GM12874 (cell line): ENCODE results near the gene GLP2R.

Source experiments
- TF ChIP-seq, protein P1 (sequence below): IDR thresholded peaks from 2 replicates; pipeline ENCODE4 v1.5.1; 2011; ENCODE audit warnings: low read depth, mild to moderate bottlenecking, control low read depth, low read length, moderate library complexity; ENCODE audit not compliant: insufficient read depth

The GLP2R gene

DNA sequence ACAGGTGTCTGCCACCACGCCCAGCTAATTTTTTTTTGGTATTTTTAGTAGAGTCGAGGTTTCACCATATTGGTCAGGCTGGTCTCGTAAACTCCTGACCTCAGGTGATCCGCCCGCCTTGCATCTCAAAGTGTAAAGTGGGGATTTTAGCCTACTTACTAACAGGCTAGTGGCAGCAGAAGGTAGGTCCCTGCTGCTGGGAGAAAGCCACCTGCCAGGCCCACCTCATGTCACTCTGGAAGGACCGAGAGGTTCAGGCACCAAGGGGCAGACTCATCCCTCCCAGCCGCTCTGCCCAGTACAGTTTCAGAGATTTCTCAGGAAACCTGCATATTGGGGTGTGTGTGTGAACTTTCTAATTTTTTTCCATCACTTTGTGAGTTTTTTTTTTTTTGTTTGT lies 81.4 kb downstream of the GLP2R start:
- TF ChIP-seq, protein P1, sequence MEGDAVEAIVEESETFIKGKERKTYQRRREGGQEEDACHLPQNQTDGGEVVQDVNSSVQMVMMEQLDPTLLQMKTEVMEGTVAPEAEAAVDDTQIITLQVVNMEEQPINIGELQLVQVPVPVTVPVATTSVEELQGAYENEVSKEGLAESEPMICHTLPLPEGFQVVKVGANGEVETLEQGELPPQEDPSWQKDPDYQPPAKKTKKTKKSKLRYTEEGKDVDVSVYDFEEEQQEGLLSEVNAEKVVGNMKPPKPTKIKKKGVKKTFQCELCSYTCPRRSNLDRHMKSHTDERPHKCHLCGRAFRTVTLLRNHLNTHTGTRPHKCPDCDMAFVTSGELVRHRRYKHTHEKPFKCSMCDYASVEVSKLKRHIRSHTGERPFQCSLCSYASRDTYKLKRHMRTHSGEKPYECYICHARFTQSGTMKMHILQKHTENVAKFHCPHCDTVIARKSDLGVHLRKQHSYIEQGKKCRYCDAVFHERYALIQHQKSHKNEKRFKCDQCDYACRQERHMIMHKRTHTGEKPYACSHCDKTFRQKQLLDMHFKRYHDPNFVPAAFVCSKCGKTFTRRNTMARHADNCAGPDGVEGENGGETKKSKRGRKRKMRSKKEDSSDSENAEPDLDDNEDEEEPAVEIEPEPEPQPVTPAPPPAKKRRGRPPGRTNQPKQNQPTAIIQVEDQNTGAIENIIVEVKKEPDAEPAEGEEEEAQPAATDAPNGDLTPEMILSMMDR = no peak

DNA sequence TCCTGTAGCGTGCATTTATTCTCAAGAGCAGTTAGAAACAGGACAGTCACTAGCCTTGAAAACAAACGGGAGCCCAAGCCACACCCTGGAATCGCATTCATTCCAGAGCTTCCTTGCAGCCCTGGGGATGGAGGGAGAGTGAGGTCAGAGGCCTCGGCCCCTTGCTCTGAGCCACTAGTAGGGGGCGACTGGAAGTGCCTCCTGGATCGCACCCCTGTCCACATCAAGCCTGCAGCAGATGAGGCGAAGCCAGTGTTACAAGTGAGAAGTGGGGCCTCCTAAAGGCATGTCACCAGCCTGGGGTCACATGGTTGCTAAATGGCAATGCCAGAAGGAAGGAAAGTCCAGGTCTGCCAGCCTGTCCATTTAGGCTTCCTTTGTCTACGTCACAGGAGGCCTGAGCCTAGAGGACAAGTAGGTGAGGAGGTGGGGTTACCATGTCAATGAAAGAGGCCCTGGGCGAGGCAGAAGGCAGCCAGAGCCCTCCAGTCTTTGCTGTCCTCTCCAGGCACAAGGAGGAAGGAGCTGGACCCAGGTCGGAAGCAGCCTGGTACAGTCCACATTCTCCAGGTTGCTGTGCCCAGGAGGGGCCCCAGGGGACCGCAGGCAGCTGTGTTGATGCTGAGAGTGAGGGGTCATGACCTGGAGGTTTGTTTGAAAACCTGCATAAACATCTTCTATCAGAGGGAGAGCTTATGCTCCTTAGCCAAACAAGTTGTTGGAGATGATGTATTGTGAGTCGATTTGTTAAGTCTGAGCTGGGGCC lies 82.3 kb downstream of the GLP2R start:
- TF ChIP-seq, protein P1 = no peak

DNA sequence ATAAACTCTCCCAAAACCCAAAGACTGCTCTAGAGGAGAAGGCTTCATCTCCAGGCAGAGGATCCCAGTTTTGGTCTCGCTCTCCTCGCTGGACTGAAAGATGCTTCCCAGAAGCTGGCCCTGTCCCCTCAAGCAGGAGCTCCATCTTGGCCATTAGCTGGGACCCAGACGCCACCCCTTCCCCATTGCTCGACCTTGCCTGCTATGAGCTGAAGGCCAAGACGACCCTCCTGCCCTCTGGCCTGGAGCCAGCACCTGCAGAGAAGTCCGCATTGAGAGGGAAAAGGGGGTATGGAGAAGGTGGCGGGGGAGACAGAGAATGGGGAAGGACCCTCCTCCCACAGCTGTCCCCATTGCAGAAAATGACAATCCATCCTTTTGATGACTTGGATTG lies 82.9 kb downstream of the GLP2R start:
- TF ChIP-seq, protein P1 = no peak

DNA sequence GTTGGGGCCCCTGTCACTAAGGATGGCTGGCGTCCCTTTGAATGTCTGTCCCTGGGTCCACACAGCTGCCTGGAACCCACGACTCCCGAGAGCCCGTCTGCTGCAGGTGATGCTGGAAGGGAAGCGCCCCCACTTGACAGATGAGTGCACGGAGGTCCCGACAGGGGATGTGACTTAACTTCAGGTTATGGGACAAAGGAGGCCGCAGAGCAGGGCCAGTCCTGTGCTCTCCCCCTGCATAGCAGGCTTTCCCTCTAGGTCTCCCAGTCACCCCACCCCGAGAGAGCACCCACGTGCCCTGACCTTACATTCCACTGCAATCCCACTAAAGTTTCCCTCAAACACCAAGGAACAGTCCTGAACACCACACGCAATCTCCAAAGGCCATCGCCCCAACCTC lies 85.4 kb downstream of the GLP2R start:
- TF ChIP-seq, protein P1 = no peak

DNA sequence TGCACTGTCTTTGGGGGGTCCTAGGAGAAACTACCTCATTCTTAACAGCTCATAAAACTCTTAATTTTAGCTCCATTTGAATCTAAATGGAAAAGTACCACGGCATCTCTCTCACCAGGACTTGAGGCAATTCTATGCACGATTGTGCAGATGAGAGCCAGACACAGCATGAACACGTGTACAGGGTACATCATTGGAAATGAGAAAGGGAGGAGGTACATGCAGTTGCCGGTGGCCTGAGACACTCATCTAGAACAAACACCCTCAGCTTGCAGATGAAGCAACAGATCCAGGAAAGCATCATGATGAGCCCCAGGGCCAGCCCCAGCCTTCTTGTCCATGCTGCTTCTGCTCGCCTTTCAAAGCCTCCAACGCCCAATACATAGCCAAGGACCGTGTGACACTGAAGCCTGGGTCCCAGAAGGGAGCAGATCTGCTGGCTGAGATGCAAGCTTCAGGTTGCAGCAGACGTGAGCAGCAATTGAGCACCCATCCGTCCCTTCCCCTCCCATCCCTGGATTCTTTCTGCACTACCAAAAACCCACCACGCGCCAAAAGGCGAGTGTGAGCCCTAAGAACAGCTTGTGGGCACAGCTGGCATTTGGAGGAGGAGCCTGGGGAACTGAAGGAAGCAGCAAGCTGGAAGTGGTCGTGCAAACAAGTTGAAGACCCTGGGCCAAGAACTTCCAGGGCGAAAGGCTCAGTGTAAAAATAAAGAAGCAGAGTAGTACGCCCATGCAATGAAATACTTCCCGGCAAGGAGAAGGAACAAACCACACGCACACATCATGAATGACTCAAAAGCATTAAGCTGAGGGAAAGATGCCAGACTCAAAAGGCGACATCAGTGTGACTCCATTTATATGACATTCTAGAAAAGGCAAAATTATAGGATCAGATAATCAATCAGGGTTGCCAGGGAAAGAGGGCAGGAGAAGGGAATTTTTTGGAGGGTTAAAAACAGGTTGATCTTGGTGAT lies 86.7 kb downstream of the GLP2R start:
- TF ChIP-seq, protein P1 = no peak

DNA sequence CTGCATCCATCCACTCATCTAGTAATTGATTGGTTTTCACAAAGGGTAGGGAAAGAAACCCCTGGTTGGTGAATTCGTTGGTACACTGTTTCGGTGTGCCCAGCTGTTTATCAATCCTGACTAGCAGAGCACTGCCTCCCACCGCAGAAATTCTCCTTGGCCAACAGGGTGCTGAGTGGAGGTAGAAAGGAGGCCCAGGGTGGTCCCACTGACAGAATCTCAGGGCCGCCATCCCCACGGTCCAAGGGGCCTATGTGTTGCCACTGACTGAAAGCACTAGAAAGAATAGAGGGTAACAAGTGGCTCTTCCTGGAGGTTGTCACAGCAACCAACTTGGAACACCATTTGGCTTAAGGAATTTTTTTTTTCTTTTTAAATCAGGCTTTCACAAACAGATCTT lies 87.8 kb downstream of the GLP2R start:
- TF ChIP-seq, protein P1 = no peak

DNA sequence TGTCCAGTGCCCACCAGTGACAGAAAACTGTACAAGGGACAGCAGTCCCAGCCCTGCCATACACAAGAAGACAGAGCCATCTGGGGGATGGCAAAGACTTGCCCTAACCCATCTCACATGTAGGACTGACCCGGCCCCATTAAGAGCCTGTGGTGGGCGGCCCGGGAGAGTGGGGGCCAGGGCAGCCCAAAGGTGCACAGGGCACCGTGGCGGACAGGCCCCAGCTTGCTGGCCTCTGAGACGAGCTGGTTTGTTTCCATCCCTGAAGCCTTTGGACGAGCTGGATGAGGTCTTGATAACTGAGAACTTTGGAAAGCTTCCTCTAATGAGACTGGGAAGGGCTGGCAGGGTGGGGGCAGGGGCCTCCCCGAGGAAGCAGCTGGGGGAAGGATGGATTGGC lies 90.4 kb downstream of the GLP2R start:
- TF ChIP-seq, protein P1 = no peak
